Pulmonary artery endothelial cell (primary cell): ENCODE data around the gene CPNE4. TPM values are rescaled to one million over a fixed set of nuclear protein-coding genes. Genes with fewer than 3 reads are reported as not detected.

Experiments used
- DNase-seq: peaks from one replicate; pipeline ENCODE4 v3.0.0-alpha.2; 2011; ENCODE audit warnings: low read depth, low spot score
- total RNA-seq: library from RNA; depleted of rRNA; stranded (reverse); fragments of >200 nt; gene quantifications from 2 replicates; pipeline ENCODE4 v1.2.3, GENCODE V29; 2014

CPNE4 gene
- total RNA-seq, 1 donor from 2014 or later: not detected

- no peak for DNase-seq
Observed at GRCh38 chr3:131608741-131609140, 426.1 kb downstream of the CPNE4 start.

DNA sequence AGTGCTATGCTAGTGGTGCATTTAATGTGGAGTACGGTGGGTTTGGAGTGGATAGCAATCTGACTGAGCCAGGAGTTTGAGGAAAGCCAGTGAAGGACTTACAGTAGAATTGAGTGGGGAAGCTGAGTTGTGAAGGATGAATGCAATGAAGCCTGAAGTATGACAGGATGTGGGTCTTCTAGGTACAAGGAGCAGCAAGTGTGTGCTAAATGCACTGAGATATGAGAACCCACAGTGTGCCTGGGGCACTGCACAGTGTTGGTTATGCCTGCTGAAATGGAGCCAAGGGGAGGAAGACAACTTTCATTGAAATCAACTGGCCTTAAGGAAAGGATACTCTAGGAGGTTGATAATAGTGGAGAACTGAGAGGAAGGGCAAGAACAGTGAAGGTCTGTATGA lies 426.5 kb downstream of the CPNE4 start:
- no peak for DNase-seq

GRCh38 chr3:131605916-131606315 lies 428.9 kb downstream of the CPNE4 start:
- no peak for DNase-seq

DNA sequence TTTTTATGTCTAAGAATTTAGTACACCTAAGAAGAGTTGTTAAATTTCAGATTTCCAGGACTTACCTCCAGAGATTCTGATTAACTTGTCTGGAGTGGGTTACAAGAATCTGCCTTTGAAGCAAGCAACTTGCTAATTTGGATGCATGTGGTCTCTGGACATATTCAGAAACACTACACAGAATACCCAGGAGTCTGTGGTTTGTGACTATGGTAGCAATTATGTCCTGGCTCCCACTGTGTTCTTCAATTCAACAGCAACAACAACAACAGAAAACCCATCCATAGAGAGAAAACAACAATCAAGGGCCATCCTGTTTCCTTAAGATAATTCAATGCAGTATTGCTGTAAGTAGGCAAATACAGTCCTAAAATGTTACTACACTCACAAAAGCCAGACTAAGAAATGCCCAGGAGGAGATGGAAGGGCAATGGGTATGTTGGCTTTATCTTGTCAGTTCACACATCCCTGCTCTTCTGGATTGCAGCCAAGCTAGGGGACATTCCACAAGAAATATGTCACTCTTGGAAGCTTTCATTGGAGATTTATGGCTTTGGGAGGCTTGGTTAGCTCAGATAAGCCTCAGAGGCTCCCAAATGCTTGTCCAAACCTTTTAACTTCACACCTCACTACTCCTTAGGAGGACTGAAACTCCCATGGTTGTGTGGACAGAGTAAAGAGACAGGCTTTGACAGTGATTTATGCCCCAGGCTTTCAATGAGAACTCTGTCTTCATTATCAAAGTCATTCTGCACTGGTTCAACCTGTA lies 432.6 kb downstream of the CPNE4 start:
- no peak for DNase-seq

DNA sequence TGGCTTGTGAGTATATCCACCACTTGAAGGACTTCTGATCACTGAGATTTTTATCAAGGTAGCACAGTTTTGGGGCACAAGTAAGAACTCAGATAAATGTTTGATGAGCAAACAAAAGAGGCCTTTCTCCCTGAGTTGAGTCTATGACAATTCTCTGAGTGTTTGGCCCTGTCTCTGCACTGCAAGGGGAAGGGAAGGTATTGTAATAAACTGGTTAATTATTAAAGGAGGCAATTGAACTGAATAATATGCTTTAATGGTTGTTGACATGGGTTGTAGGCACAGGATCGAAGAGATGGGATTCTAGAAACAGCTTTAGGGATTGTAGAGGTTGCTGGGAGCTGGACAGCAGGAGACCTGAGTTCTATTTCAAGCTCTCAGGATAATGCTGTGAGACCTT lies 437.0 kb downstream of the CPNE4 start:
- no peak for DNase-seq

DNA sequence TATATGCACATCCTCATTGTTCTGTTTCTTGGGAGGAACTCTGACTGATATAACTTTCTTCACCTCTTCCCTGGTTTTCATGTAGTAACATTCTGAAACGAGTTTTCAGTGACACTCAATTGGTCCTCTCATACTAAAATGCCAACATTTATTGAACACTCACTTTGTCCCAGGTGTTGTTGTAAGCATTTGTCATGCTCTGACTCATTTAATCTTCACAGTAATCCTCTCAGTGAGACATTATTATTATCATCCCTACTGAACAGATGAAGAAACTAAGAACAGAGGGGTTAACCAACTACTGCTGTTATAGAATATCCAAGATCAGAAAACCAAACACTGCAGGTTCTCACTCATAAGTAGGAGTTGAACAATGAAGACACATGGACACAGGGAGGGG lies 437.9 kb downstream of the CPNE4 start:
- no peak for DNase-seq

DNA sequence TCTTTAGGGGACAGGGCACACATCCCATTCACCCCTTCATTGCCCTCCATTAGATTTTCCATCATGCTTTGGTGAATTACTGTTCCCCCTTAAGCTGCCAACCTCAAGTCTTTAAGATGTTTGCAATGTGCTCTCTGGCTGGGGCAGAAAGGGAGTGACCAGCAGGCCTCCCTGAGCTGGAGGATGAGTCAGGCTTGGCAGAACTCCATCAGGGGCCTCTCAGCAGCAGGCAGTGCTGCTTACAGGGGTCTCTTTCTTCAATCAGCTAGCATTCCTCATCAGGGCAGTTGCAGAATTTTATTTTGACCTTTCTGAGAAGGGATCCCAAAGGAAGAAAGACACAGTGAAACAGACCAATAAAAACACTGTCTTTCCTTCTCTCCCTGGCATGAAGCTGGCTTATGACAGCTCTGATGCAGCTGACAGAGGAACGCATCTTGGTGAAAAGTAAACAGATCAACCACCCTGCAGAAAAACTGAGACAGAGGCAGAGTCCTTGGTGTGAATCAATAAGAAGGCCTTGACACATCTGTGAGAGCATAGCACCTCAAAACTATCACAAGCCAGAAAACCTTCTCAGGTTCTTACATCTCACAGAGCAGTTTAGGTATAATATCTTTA lies 443.3 kb downstream of the CPNE4 start:
- no peak for DNase-seq

- DNase-seq: no peak
Observed at GRCh38 chr3:131586277-131586676, 448.5 kb downstream of the CPNE4 start.

DNA sequence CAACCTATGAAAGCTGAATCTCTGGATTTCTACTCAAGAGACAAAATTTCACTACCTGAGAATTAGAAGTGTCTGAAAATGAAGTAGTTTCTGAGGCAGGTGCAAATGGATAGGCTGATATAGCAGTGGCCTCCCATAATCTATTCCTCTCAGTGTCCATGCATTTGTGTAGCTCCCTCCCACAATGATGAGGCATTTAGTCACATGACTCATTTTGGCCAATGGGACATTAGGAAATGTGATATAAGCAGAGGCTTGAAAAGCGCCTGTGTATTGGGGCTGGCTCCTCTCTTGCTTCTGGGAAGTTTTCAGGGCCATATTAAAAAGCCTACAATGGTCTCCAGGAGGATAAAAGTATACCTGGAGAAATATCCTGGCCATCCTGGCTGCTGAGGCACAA lies 452.4 kb downstream of the CPNE4 start:
- DNase-seq: no peak

GRCh38 chr3:131568460-131568859 lies 466.4 kb downstream of the CPNE4 start:
- no peak for DNase-seq

- DNase-seq: no peak
Observed at GRCh38 chr3:131564812-131565211, 470.0 kb downstream of the CPNE4 start.

DNA sequence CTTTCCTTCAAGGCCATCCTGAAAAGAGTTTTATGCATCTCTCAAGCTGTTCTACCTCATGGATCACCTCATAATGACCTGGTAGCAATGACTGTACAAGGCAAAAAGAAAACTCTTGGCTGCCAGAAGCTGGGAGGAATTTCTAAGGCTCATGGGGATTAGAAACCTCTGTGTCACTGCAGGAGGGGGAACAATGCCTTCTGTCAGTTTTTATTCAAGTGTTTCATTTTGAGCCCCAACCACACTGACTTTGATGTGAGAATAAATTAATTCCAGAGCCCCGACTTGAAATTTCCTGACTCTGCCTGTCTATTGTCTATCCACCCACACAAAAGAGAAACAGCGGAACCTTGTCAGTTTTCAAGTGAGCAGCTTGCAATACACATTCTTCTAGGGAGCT lies 473.3 kb downstream of the CPNE4 start:
- no peak for DNase-seq

- no peak for DNase-seq
Observed at GRCh38 chr3:131560795-131561194, 474.0 kb downstream of the CPNE4 start.

DNA sequence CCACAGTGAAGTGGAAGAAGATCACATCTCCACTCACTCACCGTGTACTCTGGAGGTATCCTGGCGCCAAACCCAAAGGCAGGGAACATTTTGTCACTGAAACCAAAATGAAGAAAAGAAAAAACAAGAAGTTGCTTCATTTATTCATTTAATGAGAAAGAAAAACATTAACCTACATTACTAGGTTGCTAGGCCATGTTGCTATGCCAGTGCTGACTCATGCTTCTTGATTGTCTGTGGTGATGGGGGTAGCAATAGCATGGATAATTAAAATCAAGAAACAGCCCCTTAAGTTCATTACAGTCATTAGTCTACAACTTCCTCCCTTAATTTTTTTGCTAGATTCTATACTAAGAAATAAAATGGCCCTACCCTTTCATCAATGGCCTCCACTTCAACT lies 479.4 kb downstream of the CPNE4 start:
- DNase-seq: no peak

DNA sequence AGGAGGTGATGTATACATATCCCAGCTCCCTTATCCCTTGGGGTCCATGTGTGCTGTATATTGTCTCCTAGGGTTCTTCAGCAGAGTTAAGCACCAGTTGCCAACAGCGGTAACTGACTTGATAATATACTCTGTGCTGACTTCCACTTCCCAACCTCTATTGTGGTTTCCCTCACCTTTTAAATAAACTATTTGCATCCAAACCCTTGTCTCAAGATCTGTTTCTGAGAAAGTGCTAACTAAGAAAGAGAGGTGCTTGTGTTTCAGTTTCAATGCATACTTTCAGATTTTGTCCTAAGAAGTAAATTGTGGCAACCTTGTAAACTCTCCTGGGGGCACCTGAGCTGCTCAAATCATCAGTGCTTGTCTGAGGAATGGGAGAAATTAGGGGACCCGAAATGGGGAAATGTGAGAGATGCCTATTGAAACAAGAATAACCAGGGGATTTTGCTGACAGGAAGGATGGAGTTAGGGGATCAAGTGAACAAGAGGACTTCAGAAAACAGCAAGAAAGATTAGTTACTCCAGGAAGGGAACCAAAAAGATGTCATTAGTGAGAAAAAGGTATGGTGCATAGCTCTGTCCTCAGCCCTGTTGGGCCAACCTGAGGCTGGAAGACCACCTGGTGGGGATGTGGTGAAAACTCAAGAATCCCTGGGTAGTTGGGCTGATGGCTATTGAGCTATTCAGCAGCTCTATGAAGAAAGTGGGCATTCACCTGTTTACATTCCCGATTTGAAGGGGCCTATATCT lies 481.1 kb downstream of the CPNE4 start:
- DNase-seq: no peak

- DNase-seq: no peak
Observed at GRCh38 chr3:131551761-131552160, 483.1 kb downstream of the CPNE4 start.

GRCh38 chr3:131550562-131551465 lies 484.0 kb downstream of the CPNE4 start:
- DNase-seq: no peak

GRCh38 chr3:131549340-131549739 lies 485.5 kb downstream of the CPNE4 start:
- DNase-seq: no peak

GRCh38 chr3:131547585-131547984 lies 487.2 kb downstream of the CPNE4 start:
- no peak for DNase-seq

- no peak for DNase-seq
Observed at GRCh38 chr3:131546441-131546840, 488.4 kb downstream of the CPNE4 start.

- no peak for DNase-seq
Observed at GRCh38 chr3:131544557-131544956, 490.3 kb downstream of the CPNE4 start.
